Left ventricle myocardium inferior (tissue), 1 donor: ENCODE measurements around the gene DIAPH2. TPM values are rescaled to one million over a fixed set of nuclear protein-coding genes. Genes with fewer than 3 reads are reported as not detected.

Experiments
- DNase-seq: peaks from one replicate; pipeline ENCODE4 v3.0.0-alpha.2; 2020
- H3K27ac ChIP-seq: fragments of 200-600 bp; replicated peaks from 2 replicates; pipeline ENCODE4 v1.8.0; 2021
- H3K27me3 ChIP-seq: fragments of 200-600 bp; 2 replicates; pipeline ENCODE4 v1.8.0; 2021; ENCODE audit warnings: low read depth
- H3K36me3 ChIP-seq: fragments of 200-600 bp; 2 replicates; pipeline ENCODE4 v1.8.0; 2021
- H3K4me1 ChIP-seq: fragments of 200-600 bp; 2 replicates; pipeline ENCODE4 v1.8.0; 2021
- H3K4me3 ChIP-seq: fragments of 200-600 bp; 2 replicates; pipeline ENCODE4 v1.8.0; 2021; ENCODE audit warnings: mild to moderate bottlenecking, moderate library complexity
- H3K9me3 ChIP-seq: fragments of 200-600 bp; replicated peaks from 2 replicates; pipeline ENCODE4 v1.8.0; 2021
- intact Hi-C: fragments of 100-400 bp; cut with micrococcal nuclease; formaldehyde crosslinking; loops from one replicate; pipeline ENCODE4 v1.11.0; 2022
- total RNA-seq: library from RNA; stranded (reverse); fragmentation: NEBNext Ultra II Directional; extraction: Animal tissue kit (Norgen Biotek cat#: 25700); gene quantifications from one replicate; pipeline ENCODE4 v1.2.1, GENCODE V29; 2021
- TF ChIP-seq, protein P1 (sequence below): fragments of 200-600 bp; IDR thresholded peaks from 2 replicates; pipeline ENCODE4 v1.8.0; 2021; ENCODE audit warnings: antibody characterized with exemption, mild to moderate bottlenecking, borderline replicate concordance
- donor health status: DM: no; HTN: yes; CAD: no; lungs with severe emphysema.

The DIAPH2 gene
- total RNA-seq, 1 donor from 2014 or later = 9.3 TPM

DNA sequence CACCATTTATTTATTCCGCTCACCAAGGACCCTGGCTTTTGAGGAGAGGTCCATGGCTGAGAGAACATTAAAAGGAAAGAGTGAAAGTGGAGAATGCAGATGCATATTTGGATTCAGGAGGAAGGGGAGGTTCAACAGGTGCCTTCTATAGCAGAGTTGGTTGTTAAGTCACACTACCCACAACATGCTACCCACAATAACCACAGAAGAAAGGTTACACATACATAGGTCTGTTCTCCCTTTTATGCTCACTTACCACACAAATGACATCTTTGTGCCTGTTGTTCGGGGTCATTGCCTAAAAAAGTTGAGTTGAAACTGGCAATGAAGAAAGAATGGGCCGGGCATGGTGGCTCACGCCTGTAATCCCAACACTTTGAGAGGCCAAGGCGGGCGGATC, 786.4 kb downstream of the DIAPH2 start:
- intact Hi-C loops = no loop called here
- Histone ChIP-seq H3K36me3 (no peaks in the 10 kb centered on the region), H3K4me1 (no peaks in the 10 kb centered on the region), H3K4me3 (no peak overlapping the region), H3K27me3 (no peaks in the 10 kb centered on the region), H3K27ac (no peak overlapping the region), H3K9me3 (no peaks in the 10 kb centered on the region)
- TF ChIP-seq, protein P1, sequence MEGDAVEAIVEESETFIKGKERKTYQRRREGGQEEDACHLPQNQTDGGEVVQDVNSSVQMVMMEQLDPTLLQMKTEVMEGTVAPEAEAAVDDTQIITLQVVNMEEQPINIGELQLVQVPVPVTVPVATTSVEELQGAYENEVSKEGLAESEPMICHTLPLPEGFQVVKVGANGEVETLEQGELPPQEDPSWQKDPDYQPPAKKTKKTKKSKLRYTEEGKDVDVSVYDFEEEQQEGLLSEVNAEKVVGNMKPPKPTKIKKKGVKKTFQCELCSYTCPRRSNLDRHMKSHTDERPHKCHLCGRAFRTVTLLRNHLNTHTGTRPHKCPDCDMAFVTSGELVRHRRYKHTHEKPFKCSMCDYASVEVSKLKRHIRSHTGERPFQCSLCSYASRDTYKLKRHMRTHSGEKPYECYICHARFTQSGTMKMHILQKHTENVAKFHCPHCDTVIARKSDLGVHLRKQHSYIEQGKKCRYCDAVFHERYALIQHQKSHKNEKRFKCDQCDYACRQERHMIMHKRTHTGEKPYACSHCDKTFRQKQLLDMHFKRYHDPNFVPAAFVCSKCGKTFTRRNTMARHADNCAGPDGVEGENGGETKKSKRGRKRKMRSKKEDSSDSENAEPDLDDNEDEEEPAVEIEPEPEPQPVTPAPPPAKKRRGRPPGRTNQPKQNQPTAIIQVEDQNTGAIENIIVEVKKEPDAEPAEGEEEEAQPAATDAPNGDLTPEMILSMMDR = no peak
- DNase-seq = no peak

DNA sequence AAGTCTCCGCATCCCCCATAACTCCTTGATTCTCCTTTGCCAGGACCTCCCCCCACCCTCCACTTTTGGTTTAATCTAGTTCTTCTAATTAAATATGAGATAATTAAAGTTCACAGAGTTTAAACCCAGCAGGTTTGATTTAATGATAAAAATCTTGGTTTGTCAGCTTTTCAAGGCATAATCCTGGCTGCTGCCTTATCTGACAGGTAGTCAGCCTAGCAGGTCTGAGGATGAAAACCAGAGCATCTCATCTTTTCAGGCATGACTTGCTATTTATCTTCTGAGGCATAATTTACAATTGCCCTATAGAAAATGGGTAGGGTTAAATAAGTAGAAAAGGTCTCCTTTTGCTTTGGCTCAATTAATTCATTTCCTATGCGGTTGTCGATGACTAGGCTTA, 790.3 kb downstream of the DIAPH2 start:
- H3K4me1 ChIP-seq = no peaks in the 10 kb centered on the region
- H3K4me3 ChIP-seq = no peak overlapping the region
- no peak overlapping the region for H3K27ac ChIP-seq
- H3K36me3 ChIP-seq = no peaks in the 10 kb centered on the region
- no peak for DNase-seq
- TF ChIP-seq, protein P1 = no peak
- H3K9me3 ChIP-seq = no peaks in the 10 kb centered on the region
- H3K27me3 ChIP-seq = no peaks in the 10 kb centered on the region
- intact Hi-C loops = no loop called here

DNA sequence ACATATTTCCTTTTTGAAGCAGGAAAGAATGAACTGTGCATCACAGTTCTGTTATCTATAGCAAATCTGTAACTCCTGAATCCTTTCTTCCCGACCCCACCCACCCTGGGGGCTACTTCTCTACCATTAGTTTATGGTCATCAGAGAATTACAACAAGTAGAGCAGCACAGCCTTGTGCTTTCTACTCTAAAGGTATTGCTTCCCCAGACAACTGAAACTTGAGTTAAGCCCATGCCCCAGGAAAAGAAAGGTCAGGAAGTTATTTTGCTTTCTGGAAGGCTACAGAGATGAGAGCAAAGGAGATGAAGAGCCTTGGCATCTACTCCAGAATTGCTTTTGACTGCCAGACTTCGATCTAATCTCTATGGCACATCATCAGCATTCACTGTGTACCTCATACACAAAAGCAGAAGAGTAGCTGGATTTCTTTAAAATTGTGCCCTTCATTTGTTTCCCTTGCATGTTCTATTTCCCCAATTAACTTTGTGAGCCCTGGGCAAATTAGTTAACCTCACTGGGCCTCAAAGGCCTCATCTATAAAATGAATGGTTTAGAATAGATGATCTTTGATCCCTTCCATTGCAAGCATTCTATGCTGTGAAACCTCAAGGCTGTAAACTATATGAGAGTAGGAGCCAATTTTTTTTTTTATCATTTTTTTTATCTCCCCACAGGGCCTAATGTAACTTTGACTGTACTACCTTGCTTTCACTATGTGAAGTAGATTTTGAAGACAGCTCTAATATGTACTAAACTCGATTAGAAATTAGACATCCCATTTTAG, 794.7 kb downstream of the DIAPH2 start:
- intact Hi-C loops = no loop called here

DNA sequence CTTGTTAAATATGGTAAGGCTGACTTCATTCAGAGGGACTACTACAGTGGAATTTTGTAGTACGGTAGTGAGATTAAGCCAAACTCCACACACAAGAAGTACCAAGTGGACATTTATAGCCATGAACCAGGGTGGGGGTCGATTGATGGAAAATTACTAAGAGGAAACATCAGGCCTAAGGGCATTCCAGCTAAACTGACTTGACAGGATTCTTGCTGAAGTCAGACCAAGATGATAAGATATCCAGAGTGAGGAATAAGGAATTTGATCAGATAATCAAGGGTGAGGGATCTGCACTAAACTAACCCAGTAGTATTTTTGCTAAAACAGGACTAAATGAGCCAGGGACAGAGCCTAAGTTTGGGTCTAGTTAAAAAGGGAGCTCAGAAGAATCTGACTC, 796.6 kb downstream of the DIAPH2 start:
- Histone ChIP-seq H3K27me3 (no peaks in the 10 kb centered on the region), H3K4me1 (no peaks in the 10 kb centered on the region), H3K27ac (no peak overlapping the region), H3K9me3 (no peaks in the 10 kb centered on the region), H3K36me3 (no peaks in the 10 kb centered on the region), H3K4me3 (no peak overlapping the region)
- TF ChIP-seq, protein P1 = no peak
- DNase-seq = no peak
- intact Hi-C loops = no loop called here

More for the DNA sequence above, 794.7 kb downstream of the DIAPH2 start:
- Histone ChIP-seq H3K27me3 (no peaks in the 10 kb centered on the region), H3K36me3 (no peaks in the 10 kb centered on the region), H3K9me3 (no peaks in the 10 kb centered on the region), H3K27ac (no peak overlapping the region), H3K4me3 (no peak overlapping the region), H3K4me1 (no peaks in the 10 kb centered on the region)
- no peak for DNase-seq
- TF ChIP-seq, protein P1 = no peak

DNA sequence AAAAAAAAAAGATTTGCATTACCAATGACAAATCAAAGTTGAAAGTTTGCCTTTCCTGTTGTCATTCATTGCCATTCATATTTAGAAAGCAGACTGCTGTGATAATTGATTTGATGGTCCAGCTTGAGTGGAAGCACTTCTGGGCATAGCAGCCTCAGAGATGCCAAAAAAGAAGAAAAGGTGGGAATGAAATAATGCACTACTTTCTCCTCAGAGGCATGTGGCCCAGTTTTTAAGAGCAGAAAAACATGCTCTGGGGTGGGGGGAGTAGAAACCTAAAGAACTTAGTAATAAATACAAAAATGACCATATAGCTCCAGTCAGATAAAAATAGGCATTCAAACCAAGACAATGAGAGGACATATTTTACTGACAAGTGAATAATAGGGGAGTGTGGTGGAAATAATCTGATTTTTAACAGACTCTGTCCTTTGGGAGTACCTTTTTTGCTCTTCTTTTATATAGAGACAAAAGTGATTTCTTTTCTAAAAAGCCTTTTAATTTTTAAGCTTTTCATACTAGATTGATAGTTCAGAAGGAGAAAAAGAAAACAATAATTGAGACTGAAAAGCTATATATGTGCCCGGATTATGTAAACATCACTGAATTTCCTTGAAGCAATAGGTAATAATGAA, 798.1 kb downstream of the DIAPH2 start:
- intact Hi-C loops = no loop called here
- DNase-seq = no peak
- Histone ChIP-seq H3K27ac (no peak overlapping the region), H3K9me3 (no peaks in the 10 kb centered on the region), H3K27me3 (no peaks in the 10 kb centered on the region), H3K36me3 (no peaks in the 10 kb centered on the region), H3K4me3 (no peak overlapping the region), H3K4me1 (no peaks in the 10 kb centered on the region)
- TF ChIP-seq, protein P1 = no peak
